KBM-7 (cell line): ENCODE data around the gene EXOC2.
"Not testable (repeated sequence)": the region's sequence is repeated elsewhere in the genome, so short reads cannot be mapped to it uniquely, and the experiment has no call there.

Experiments
- DNase-seq: peaks from one replicate; pipeline ENCODE4 v3.0.0-alpha.2; 2015
- in situ Hi-C: fragments of 300-500 bp; cut with MboI; formaldehyde crosslinking; loops from 2 replicates; pipeline ENCODE4 v1.14.3; 2020; ENCODE audit warnings: low sequenced_read_pairs, low pct_unique_long_range_greater_than_20kb, mixed read lengths

Gene EXOC2

GRCh38 chr6:686497-686896 lies 6.4 kb downstream of the EXOC2 start:
- in situ Hi-C loops = no loop called here
- DNase-seq = no peak

GRCh38 chr6:684831-685636 lies 7.9 kb downstream of the EXOC2 start:
- in situ Hi-C loops = no loop called here
- no peak for DNase-seq

- in situ Hi-C loops = no loop called here
- DNase-seq = peak; percentile 96
Observed at GRCh38 chr6:683742-684440, 9.0 kb downstream of the EXOC2 start.

- DNase-seq = no peak
- in situ Hi-C loops = no loop called here
Observed at GRCh38 chr6:680666-681340, 12.1 kb downstream of the EXOC2 start.

GRCh38 chr6:680251-680650 lies 12.7 kb downstream of the EXOC2 start:
- in situ Hi-C loops = no loop called here

GRCh38 chr6:679282-679681 lies 13.7 kb downstream of the EXOC2 start:
- in situ Hi-C loops = no loop called here
- DNase-seq = no peak

More at GRCh38 chr6:680251-680650, 12.7 kb downstream of the EXOC2 start:
- no peak for DNase-seq

GRCh38 chr6:678520-678919 lies 14.4 kb downstream of the EXOC2 start:
- DNase-seq = no peak

GRCh38 chr6:677919-678318 lies 15.0 kb downstream of the EXOC2 start:
- in situ Hi-C loops = no loop called here
- no peak for DNase-seq

More at GRCh38 chr6:678520-678919, 14.4 kb downstream of the EXOC2 start:
- in situ Hi-C loops = no loop called here

GRCh38 chr6:674956-675355 lies 18.0 kb downstream of the EXOC2 start:
- DNase-seq = no peak
- in situ Hi-C loops = no loop called here

GRCh38 chr6:674406-674805 lies 18.5 kb downstream of the EXOC2 start:
- in situ Hi-C loops = no loop called here
- DNase-seq = no peak

- DNase-seq = no peak
- in situ Hi-C loops = no loop called here
Observed at GRCh38 chr6:667253-667927, 25.5 kb downstream of the EXOC2 start.

- in situ Hi-C loops = no loop called here
Observed at GRCh38 chr6:665403-666267, 27.3 kb downstream of the EXOC2 start.

GRCh38 chr6:663788-664187 lies 29.2 kb downstream of the EXOC2 start:
- in situ Hi-C loops = not testable (repeated sequence)
- DNase-seq = peak; percentile 46

More at GRCh38 chr6:665403-666267, 27.3 kb downstream of the EXOC2 start:
- DNase-seq = no peak

- in situ Hi-C loops = no loop called here
- DNase-seq = peak; percentile 46
Observed at GRCh38 chr6:659716-660581, 33.0 kb downstream of the EXOC2 start.

GRCh38 chr6:658244-658643 lies 34.7 kb downstream of the EXOC2 start:
- in situ Hi-C loops = no loop called here
- no peak for DNase-seq

- DNase-seq = no peak
- in situ Hi-C loops = no loop called here
Observed at GRCh38 chr6:657743-658142, 35.2 kb downstream of the EXOC2 start.

GRCh38 chr6:656460-657252 lies 36.3 kb downstream of the EXOC2 start, which contains the start of gene HUS1B:
Gene HUS1B (minus strand): TSS chr6:657100. CDS start chr6:656944, 156 bp downstream.
- in situ Hi-C loops = no loop called here
- DNase-seq = no peak
